ENCODE measurements around the gene SLAMF6.

SLAMF6 gene

GRCh38 chr1:160522622-160523345 is at the start of gene SLAMF6:
SLAMF6 (minus strand) TSS chr1:160523255; CDS start chr1:160523192, 63 bp downstream.
- no peak for TF ChIP-seq ZBTB7A (IDR thresholded peaks at IDR 0.05; ENCODE audit: low read depth)
- no peak for TF ChIP-seq TEAD4 (IDR thresholded peaks at IDR 0.05)
- TF ChIP-seq EGR1 (IDR thresholded peaks at IDR 0.05) = no peak
- TF ChIP-seq EP300 (IDR thresholded peaks at IDR 0.05; ENCODE audit: borderline replicate concordance) = no peak

GRCh38 chr1:160570840-160571239 is 47.8 kb upstream of the SLAMF6 start:
- no peak for TF ChIP-seq CREB1 (IDR thresholded peaks at IDR 0.05; ENCODE audit: low read depth)
- no peak for TF ChIP-seq TEAD4 (IDR thresholded peaks at IDR 0.05)
- TF ChIP-seq EGR1 (IDR thresholded peaks at IDR 0.05) = no peak
- no peak for TF ChIP-seq FOXM1 (IDR thresholded peaks at IDR 0.05; ENCODE audit: borderline replicate concordance, low read depth)
- no peak for TF ChIP-seq EP300 (IDR thresholded peaks at IDR 0.05; ENCODE audit: borderline replicate concordance)
- TF ChIP-seq RAD21 (IDR thresholded peaks at IDR 0.05; ENCODE audit: low read depth) = no peak
- no peak for TF ChIP-seq REST (IDR thresholded peaks at IDR 0.05; ENCODE audit: low read depth)
- no peak for TF ChIP-seq NFIC (IDR thresholded peaks at IDR 0.05)
- TF ChIP-seq USF1 (IDR thresholded peaks at IDR 0.05) = no peak

- TF ChIP-seq NFIC (IDR thresholded peaks at IDR 0.05) = no peak
- no peak for TF ChIP-seq CEBPB (IDR thresholded peaks at IDR 0.05)
- no peak for TF ChIP-seq REST (IDR thresholded peaks at IDR 0.05; ENCODE audit: low read depth)
- TF ChIP-seq USF1 (IDR thresholded peaks at IDR 0.05) = no peak
- no peak for TF ChIP-seq CREB1 (IDR thresholded peaks at IDR 0.05; ENCODE audit: low read depth)
- no peak for TF ChIP-seq YY1 (IDR thresholded peaks at IDR 0.05; ENCODE audit: low read depth)
- TF ChIP-seq ZBTB7A (IDR thresholded peaks at IDR 0.05; ENCODE audit: low read depth) = no peak
- no peak for TF ChIP-seq EP300 (IDR thresholded peaks at IDR 0.05; ENCODE audit: borderline replicate concordance)
- no peak for TF ChIP-seq MAX (IDR thresholded peaks at IDR 0.05)
Measured at GRCh38 chr1:160569806-160570205, 46.8 kb upstream of the SLAMF6 start.

- TF ChIP-seq REST (IDR thresholded peaks at IDR 0.05; ENCODE audit: low read depth) (no peak), USF1 (IDR thresholded peaks at IDR 0.05) (no peak), FOXM1 (IDR thresholded peaks at IDR 0.05; ENCODE audit: borderline replicate concordance, low read depth) (no peak), NFIC (IDR thresholded peaks at IDR 0.05) (no peak), TEAD4 (IDR thresholded peaks at IDR 0.05) (no peak), TCF12 (IDR thresholded peaks at IDR 0.05; ENCODE audit: low read depth) (no peak), ZBTB7A (IDR thresholded peaks at IDR 0.05; ENCODE audit: low read depth) (no peak)
Measured at GRCh38 chr1:160567858-160568682, 45.0 kb upstream of the SLAMF6 start.
